ENCODE results near the gene ZNF41.
"Not testable (repeated sequence)": the region's sequence is repeated elsewhere in the genome, so short reads cannot be mapped to it uniquely, and the experiment has no call there.

DNA sequence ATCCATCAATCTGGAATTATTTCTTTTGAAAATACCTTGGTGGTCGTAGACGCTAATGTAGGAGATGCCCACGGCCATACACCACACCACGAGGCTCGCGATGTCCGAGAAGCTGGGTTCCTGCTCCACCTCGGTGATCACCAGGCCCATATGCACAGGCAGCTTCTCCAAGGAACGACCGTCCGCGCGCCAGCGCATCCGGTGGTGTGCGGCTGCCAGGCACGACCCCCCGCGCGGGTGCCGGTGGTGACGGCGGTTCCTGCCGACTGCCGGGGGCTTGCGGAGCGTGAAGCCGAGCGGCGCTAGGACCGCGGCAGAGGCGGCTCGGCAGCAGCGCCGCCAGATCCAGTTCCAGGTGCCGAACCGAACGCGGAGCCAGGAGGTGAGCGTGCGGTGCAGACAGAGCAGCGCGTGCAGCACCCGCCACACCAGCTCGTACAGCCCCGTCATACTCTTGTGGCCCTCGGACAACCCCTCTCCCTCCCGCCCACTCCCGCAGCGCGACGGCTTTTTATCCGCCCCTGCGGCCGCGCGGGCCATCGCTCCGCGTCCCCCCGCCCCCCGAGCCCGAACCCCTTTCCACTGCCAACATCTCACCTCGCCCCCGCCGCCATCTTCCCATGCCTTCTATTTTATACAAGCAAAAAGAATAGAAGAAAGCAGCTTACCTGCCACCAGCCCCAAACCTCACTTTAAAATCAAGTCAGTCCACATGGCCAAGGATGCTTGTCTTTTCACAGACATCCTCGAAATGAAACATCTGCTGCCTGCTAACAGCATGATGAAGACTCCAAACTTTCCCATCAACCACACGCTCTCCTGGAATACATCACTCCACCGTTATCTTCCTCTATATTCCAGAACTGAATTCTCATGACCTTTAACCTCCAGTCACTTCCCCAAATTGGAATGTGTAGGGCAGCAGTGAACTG, 30.3 kb upstream of the ZNF41 start:
- TF ChIP-seq EZH2 (IDR thresholded peaks at IDR 0.05); POLR2AphosphoS5 (IDR thresholded peaks at IDR 0.05; ENCODE audit: borderline replicate concordance, low read depth, low read length); FOXP2 (optimal IDR thresholded peaks at IDR 0.05; ENCODE audit: control extremely low read depth, extremely low read length, insufficient read depth): not testable (repeated sequence)
